Measurements from ENCODE around the gene GDF15.

The GDF15 gene

GRCh38 chr19:18386543-18387271 is 749 bp downstream of the GDF15 start:
- no peak for DNase-seq (ENCODE audit: low read depth, low spot score)
- H3K36me3 ChIP-seq (ENCODE audit: insufficient read depth, low read length): no peaks in the 10 kb centered on the region
- peak overlapping the region; percentile 11 for H3K9ac ChIP-seq (ENCODE audit: insufficient read length)
- H3K4me3 ChIP-seq: no peak overlapping the region
- H3K27ac ChIP-seq: no peak overlapping the region; the same call in 1 of the 2 replicates
- no peak for TF ChIP-seq FOXP2 (optimal IDR thresholded peaks at IDR 0.05; ENCODE audit: control extremely low read depth, extremely low read length, insufficient read depth)
- TF ChIP-seq POLR2AphosphoS5 (IDR thresholded peaks at IDR 0.05; ENCODE audit: borderline replicate concordance, low read depth, low read length): no peak
- TF ChIP-seq EZH2 (IDR thresholded peaks at IDR 0.05): no peak
- no peaks in the 10 kb centered on the region for H3K9me3 ChIP-seq (ENCODE audit: low read depth, low read length)

GRCh38 chr19:18388100-18388959 is 2.4 kb downstream of the GDF15 start:
- Histone ChIP-seq H3K9me3 (ENCODE audit: low read depth, low read length) (no peaks in the 10 kb centered on the region), H3K27ac (no peak overlapping the region), H3K9ac (ENCODE audit: insufficient read length) (no peak overlapping the region), H3K4me3 (peak overlapping the region; percentile 82), H3K36me3 (ENCODE audit: insufficient read depth, low read length) (no peaks in the 10 kb centered on the region)
- TF ChIP-seq FOXP2 (optimal IDR thresholded peaks at IDR 0.05; ENCODE audit: control extremely low read depth, extremely low read length, insufficient read depth) (no peak), POLR2AphosphoS5 (IDR thresholded peaks at IDR 0.05; ENCODE audit: borderline replicate concordance, low read depth, low read length) (no peak), EZH2 (IDR thresholded peaks at IDR 0.05) (no peak)
- no peak for DNase-seq (ENCODE audit: low read depth, low spot score)

GRCh38 chr19:18388960-18389725 is 3.2 kb downstream of the GDF15 start:
- H3K9ac ChIP-seq (ENCODE audit: insufficient read length): no peak overlapping the region

GRCh38 chr19:18389726-18390064 is 3.7 kb downstream of the GDF15 start:
- H3K9me3 ChIP-seq (ENCODE audit: low read depth, low read length): no peaks in the 10 kb centered on the region
- TF ChIP-seq POLR2AphosphoS5 (IDR thresholded peaks at IDR 0.05; ENCODE audit: borderline replicate concordance, low read depth, low read length) (no peak), EZH2 (IDR thresholded peaks at IDR 0.05) (no peak), FOXP2 (optimal IDR thresholded peaks at IDR 0.05; ENCODE audit: control extremely low read depth, extremely low read length, insufficient read depth) (no peak)
- no peaks in the 10 kb centered on the region for H3K36me3 ChIP-seq (ENCODE audit: insufficient read depth, low read length)
- no peak overlapping the region for H3K9ac ChIP-seq (ENCODE audit: insufficient read length)
- no peak overlapping the region for H3K27ac ChIP-seq
- no peak for DNase-seq (ENCODE audit: low read depth, low spot score)
- H3K4me3 ChIP-seq: no peak overlapping the region

More at GRCh38 chr19:18388960-18389725, 3.2 kb downstream of the GDF15 start:
- Histone ChIP-seq H3K27ac (no peak overlapping the region), H3K9me3 (ENCODE audit: low read depth, low read length) (no peaks in the 10 kb centered on the region), H3K36me3 (ENCODE audit: insufficient read depth, low read length) (no peaks in the 10 kb centered on the region), H3K4me3 (peak overlapping the region; percentile 82)
- TF ChIP-seq EZH2 (IDR thresholded peaks at IDR 0.05): no peak
- DNase-seq (ENCODE audit: low read depth, low spot score): no peak

GRCh38 chr19:18390065-18390907 is 4.3 kb downstream of the GDF15 start:
- DNase-seq (ENCODE audit: low read depth, low spot score): no peak
- Histone ChIP-seq H3K36me3 (ENCODE audit: insufficient read depth, low read length) (no peaks in the 10 kb centered on the region), H3K9me3 (ENCODE audit: low read depth, low read length) (no peaks in the 10 kb centered on the region), H3K9ac (ENCODE audit: insufficient read length) (no peak overlapping the region), H3K27ac (no peak overlapping the region), H3K4me3 (no peak overlapping the region)
- TF ChIP-seq FOXP2 (optimal IDR thresholded peaks at IDR 0.05; ENCODE audit: control extremely low read depth, extremely low read length, insufficient read depth) (no peak), POLR2AphosphoS5 (IDR thresholded peaks at IDR 0.05; ENCODE audit: borderline replicate concordance, low read depth, low read length) (no peak)

GRCh38 chr19:18391509-18392075 is 5.6 kb downstream of the GDF15 start:
- no peak overlapping the region for H3K27ac ChIP-seq
- H3K9me3 ChIP-seq (ENCODE audit: low read depth, low read length): no peaks in the 10 kb centered on the region
- no peak overlapping the region for H3K9ac ChIP-seq (ENCODE audit: insufficient read length)
- H3K4me3 ChIP-seq: no peak overlapping the region
- TF ChIP-seq POLR2AphosphoS5 (IDR thresholded peaks at IDR 0.05; ENCODE audit: borderline replicate concordance, low read depth, low read length) (no peak), FOXP2 (optimal IDR thresholded peaks at IDR 0.05; ENCODE audit: control extremely low read depth, extremely low read length, insufficient read depth) (no peak), EZH2 (IDR thresholded peaks at IDR 0.05) (no peak)
- H3K36me3 ChIP-seq (ENCODE audit: insufficient read depth, low read length): no peaks in the 10 kb centered on the region
- DNase-seq (ENCODE audit: low read depth, low spot score): no peak

GRCh38 chr19:18392417-18392816 is 6.5 kb downstream of the GDF15 start:
- H3K9me3 ChIP-seq (ENCODE audit: low read depth, low read length): no peaks in the 10 kb centered on the region
- no peak overlapping the region for H3K27ac ChIP-seq
- no peak for TF ChIP-seq EZH2 (IDR thresholded peaks at IDR 0.05)
- TF ChIP-seq FOXP2 (optimal IDR thresholded peaks at IDR 0.05; ENCODE audit: control extremely low read depth, extremely low read length, insufficient read depth): no peak
- no peak for TF ChIP-seq POLR2AphosphoS5 (IDR thresholded peaks at IDR 0.05; ENCODE audit: borderline replicate concordance, low read depth, low read length)
- no peak overlapping the region for H3K4me3 ChIP-seq
- DNase-seq (ENCODE audit: low read depth, low spot score): no peak
- no peak overlapping the region for H3K9ac ChIP-seq (ENCODE audit: insufficient read length)
- H3K36me3 ChIP-seq (ENCODE audit: insufficient read depth, low read length): no peaks in the 10 kb centered on the region
